ENCODE measurements around the gene MAP3K13.

MAP3K13 gene, protein sequence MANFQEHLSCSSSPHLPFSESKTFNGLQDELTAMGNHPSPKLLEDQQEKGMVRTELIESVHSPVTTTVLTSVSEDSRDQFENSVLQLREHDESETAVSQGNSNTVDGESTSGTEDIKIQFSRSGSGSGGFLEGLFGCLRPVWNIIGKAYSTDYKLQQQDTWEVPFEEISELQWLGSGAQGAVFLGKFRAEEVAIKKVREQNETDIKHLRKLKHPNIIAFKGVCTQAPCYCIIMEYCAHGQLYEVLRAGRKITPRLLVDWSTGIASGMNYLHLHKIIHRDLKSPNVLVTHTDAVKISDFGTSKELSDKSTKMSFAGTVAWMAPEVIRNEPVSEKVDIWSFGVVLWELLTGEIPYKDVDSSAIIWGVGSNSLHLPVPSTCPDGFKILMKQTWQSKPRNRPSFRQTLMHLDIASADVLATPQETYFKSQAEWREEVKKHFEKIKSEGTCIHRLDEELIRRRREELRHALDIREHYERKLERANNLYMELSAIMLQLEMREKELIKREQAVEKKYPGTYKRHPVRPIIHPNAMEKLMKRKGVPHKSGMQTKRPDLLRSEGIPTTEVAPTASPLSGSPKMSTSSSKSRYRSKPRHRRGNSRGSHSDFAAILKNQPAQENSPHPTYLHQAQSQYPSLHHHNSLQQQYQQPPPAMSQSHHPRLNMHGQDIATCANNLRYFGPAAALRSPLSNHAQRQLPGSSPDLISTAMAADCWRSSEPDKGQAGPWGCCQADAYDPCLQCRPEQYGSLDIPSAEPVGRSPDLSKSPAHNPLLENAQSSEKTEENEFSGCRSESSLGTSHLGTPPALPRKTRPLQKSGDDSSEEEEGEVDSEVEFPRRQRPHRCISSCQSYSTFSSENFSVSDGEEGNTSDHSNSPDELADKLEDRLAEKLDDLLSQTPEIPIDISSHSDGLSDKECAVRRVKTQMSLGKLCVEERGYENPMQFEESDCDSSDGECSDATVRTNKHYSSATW

DNA sequence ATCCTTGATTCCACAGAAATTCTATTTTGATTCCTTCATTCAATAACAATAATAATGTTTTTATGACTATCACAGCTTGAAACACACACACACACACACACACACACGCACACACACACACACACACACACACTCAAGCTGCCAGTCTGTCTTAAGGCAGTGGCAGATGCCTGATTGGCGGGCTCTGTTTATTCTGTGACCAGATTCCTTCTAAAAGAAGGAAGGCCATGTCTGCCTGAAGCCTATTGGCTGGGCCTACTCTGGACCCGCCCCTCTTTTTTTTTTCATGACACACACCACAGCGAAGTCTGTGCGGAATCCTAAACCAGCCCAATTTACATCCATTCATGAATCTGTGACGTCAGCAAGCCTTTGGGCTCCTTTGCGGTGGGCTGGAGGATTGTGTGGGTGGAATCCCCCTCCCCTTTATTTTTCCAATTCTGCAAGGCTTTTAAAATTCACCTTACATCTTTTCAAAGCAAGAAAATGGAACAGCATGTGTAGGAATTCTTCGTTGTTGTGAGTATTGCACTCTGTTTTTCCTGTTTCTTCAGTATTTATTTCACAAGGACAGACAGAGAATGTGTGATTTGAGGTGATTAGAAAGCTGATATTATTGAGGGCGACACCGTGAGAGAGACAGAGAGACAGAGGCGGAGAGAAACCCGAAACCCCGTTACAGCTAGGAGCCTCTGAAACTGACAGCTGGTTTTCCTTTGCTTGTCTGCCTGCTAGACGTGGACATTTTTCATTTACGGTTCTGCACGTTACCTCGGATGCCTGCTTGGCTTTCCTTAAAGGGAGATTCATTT is at the start of gene MAP3K13:
MAP3K13 (plus strand) TSS at position 287 of the 812 bp plus-strand sequence. CDS start 65,446 bp downstream, outside the sequence.
- peak; percentile 72 for DNase-seq (ENCODE audit: extremely low read depth, low read depth)
- TF ChIP-seq, protein P1, sequence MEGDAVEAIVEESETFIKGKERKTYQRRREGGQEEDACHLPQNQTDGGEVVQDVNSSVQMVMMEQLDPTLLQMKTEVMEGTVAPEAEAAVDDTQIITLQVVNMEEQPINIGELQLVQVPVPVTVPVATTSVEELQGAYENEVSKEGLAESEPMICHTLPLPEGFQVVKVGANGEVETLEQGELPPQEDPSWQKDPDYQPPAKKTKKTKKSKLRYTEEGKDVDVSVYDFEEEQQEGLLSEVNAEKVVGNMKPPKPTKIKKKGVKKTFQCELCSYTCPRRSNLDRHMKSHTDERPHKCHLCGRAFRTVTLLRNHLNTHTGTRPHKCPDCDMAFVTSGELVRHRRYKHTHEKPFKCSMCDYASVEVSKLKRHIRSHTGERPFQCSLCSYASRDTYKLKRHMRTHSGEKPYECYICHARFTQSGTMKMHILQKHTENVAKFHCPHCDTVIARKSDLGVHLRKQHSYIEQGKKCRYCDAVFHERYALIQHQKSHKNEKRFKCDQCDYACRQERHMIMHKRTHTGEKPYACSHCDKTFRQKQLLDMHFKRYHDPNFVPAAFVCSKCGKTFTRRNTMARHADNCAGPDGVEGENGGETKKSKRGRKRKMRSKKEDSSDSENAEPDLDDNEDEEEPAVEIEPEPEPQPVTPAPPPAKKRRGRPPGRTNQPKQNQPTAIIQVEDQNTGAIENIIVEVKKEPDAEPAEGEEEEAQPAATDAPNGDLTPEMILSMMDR (IDR thresholded peaks at IDR 0.05; ENCODE audit: low read depth, low read length), result no peak

DNA sequence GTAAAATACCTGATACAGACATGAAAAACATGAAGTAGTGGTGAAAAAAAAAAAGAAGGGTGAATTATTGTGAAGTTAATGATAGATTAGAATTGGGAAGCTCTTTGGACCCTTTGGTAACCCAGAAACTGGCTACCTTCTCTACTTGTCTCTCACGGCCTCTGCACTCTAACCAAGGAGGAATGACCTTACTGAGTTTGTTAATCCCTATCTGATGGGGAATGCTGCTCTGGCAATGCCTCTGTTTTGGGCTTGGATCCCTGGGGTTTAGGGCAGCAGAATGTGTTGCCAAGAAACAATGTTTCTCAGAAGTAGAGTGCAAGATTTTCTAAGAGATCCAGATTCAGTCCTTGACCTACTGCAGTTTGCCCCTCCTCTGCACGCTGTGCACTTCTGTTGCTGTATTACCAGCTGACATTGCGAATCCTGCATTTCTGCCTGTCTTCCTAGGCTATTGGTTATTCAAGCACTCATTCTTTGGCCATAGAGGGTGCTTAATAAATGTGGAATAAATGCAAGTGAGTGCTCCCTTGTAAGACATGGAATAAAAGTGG is 49.2 kb upstream of the MAP3K13 start:
- DNase-seq (ENCODE audit: extremely low read depth, low read depth), result no peak
- TF ChIP-seq, protein P1 (IDR thresholded peaks at IDR 0.05; ENCODE audit: low read depth, low read length), result no peak

DNA sequence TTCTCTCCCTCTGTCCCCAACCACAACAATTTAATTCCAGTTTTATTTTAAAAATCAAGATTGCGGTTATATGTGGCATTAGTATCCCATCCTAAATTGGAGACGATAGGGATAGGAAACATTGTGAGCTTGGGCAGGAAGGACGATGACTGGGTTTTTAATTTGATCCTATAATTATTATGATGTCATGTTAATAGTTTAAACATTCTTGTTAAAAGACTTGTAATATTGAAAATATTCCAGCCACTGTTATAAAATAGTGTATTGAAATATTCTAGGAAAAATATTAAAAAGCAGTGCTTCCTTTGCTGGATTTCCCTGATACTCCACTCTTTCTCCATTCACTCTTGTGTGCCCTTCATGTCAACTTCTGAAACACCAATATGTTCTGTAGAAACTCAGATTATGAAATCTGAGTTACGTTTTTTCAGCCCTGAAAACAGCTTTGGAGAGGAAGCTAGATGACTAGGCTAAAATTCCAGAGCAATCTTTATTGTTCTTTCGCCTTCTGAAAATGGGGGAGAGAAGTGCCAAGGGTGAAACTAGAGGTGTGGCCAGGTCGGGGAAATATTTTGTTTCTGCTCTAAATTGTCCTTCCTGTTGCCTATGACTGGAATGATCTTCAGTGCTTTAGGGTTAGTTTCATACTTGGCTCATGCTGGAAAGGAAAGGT is 46.1 kb upstream of the MAP3K13 start:
- TF ChIP-seq, protein P1 (IDR thresholded peaks at IDR 0.05; ENCODE audit: low read depth, low read length), result no peak
- DNase-seq (ENCODE audit: extremely low read depth, low read depth), result no peak

DNA sequence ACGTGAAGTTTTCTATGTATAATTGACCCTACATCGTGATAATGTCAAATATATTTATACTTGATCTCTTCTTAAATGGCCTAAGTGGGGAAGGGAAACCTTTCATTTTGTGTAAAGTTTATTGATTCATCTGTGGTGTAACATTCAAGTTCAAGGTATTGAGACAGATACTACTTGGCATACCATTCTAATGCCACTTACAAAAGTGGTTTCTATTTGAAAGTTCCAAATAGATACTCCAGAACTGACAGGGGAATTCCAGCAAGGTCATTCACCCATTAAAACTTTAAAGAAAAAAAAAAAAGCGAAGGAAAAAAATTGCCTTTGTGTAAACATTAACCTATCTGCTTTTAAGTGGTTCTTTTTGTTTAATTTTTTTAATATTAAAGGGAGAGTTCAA is 45.3 kb upstream of the MAP3K13 start:
- TF ChIP-seq, protein P1 (IDR thresholded peaks at IDR 0.05; ENCODE audit: low read depth, low read length), result no peak
- no peak for DNase-seq (ENCODE audit: extremely low read depth, low read depth)

DNA sequence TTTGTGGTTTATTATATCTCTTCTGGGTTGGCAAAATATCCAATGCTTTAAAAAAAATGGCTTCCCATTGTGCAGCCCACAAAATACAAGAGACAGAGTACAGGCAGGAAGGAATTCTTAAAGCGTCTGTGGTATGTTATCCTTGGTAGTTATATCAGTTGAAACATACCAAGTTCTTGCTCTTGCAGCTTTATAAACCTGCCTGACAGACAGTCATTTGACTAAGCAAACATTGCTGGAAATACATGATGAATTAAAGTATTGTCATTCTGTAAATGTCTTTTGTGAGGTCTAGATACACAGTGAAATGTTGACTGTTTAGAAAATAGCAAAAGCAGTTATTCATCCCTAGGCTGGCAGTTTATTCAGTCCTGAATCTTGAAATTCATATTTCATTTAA is 44.8 kb upstream of the MAP3K13 start:
- DNase-seq (ENCODE audit: extremely low read depth, low read depth), result no peak
- TF ChIP-seq, protein P1 (IDR thresholded peaks at IDR 0.05; ENCODE audit: low read depth, low read length), result no peak

DNA sequence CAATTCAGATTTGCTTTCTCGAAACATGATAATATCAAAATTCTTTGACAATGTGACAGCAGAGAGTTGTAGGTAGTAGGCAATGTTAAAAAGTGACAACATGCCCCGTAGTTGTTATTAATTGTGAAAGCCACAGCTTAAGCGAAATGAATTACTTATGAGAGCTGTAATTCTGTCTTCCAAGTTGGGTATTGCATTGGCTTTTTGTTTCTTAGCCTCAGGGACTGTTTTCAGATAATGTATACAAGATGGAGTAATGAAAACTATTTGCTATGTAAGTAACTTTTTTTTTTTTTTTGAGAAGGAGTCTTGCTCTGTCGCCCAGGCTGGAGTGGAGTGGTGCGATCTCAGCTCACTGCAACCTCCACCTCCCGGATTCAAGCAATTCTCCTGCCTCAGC is 43.1 kb upstream of the MAP3K13 start:
- no peak for DNase-seq (ENCODE audit: extremely low read depth, low read depth)
- TF ChIP-seq, protein P1 (IDR thresholded peaks at IDR 0.05; ENCODE audit: low read depth, low read length), result no peak

Data from AG09319 (cell line).